Lung (tissue), 12 donors: ENCODE data around the gene OR10J5. TPM values are rescaled to one million over a fixed set of nuclear protein-coding genes. Genes with fewer than 3 reads are reported as not detected.

Experiments used
- ATAC-seq: fragments of 200-7000 bp; cut with Tn5 transposase; one replicate; pipeline ENCODE4 v1.9.1; 2020; ENCODE audit warnings: moderate number of reproducible peaks; ENCODE audit not compliant: insufficient read depth, low FRiP score
- DNase-seq, 3 donors: peaks; one replicate each; pipeline ENCODE4 v3.0.0-alpha.2; 2013 to 2017
- H3K27ac ChIP-seq, 2 donors: one replicate each; pipeline ENCODE4 v1.5.1; 2013; ENCODE audit warnings: mild to moderate bottlenecking in 2 of 2, moderate library complexity in 2 of 2, control low read depth in 1 of 2, inconsistent platforms in 1 of 2, low read depth in 1 of 2, low read length in 1 of 2
- H3K27me3 ChIP-seq, 3 donors: one replicate each; pipeline ENCODE4 v1.5.1; 2013; ENCODE audit warnings: low read length in 2 of 3; ENCODE audit not compliant: control insufficient read depth in 3 of 3, insufficient read depth in 3 of 3
- H3K36me3 ChIP-seq, 4 donors: one replicate each; pipeline ENCODE4 v1.5.1; 2013; ENCODE audit warnings: low read length in 4 of 4, mild to moderate bottlenecking in 1 of 4, moderate library complexity in 1 of 4; ENCODE audit not compliant: control insufficient read depth in 4 of 4, insufficient read depth in 4 of 4
- H3K4me1 ChIP-seq, 5 donors: one replicate each; pipeline ENCODE4 v1.5.1; 2013; ENCODE audit warnings: low read length in 5 of 5, mild to moderate bottlenecking in 2 of 5, moderate library complexity in 1 of 5; ENCODE audit not compliant: control insufficient read depth in 5 of 5, insufficient read depth in 5 of 5
- H3K4me3 ChIP-seq: one replicate; pipeline ENCODE4 v1.5.1; 2013; ENCODE audit warnings: mild to moderate bottlenecking, control low read depth, moderate library complexity
- H3K9ac ChIP-seq, 2 donors: one replicate each; pipeline ENCODE4 v1.5.1; 2013; ENCODE audit warnings: low read length in 2 of 2, control low read depth in 1 of 2; ENCODE audit not compliant: insufficient read depth in 1 of 2
- H3K9me3 ChIP-seq, 4 donors: one replicate each; pipeline ENCODE4 v1.5.1; 2013; ENCODE audit warnings: low read length in 3 of 4, mild to moderate bottlenecking in 1 of 4, moderate library complexity in 1 of 4; ENCODE audit not compliant: control insufficient read depth in 4 of 4, insufficient read depth in 3 of 4
- WGBS, 2 donors: extraction: QIAGEN DNeasy Blood & Tissue Kit; methylation state at CpG; one replicate each; pipeline ENCODE4 v1.1.7; 2013; 5-methylcytosine and 5-hydroxymethylcytosine counted together
- polyA plus RNA-seq, 2 donors: library from polyadenylated mRNA; stranded (reverse); fragments of 200-250 nt; gene quantifications; one replicate each; pipeline ENCODE4 v1.2.1, GENCODE V29; 2013
- total RNA-seq, 2 donors: library from RNA; depleted of rRNA in 1 of 2; stranded (reverse); fragments of >200 nt in 1 of 2; gene quantifications; one replicate each; pipeline ENCODE4 v1.2.1, GENCODE V29; 2014 to 2021
- TF ChIP-seq, protein P1 (sequence below): IDR thresholded peaks from 2 replicates; pipeline ENCODE4 v1.5.1; 2012; ENCODE audit warnings: mild to moderate bottlenecking; ENCODE audit errors: control extremely low read depth, extremely low read depth
- donor health status: control.
- donor health status: control.
- donor health status: Bipolar disorder and iron deficiency.
- donor health status: healthy.
- donor health status: DM: yes; HTN: yes; CAD: no.

OR10J5 gene
- total and polyA plus RNA-seq, 4 donors: not detected

GRCh38 chr1:159493354-159493753, 42.5 kb downstream of the OR10J5 start:
- Histone ChIP-seq H3K27me3 (no peaks in the 10 kb centered on the region), H3K9me3 (peaks cover 0 to 3% (median 0%) of the 10 kb centered on the region in 4 donors), H3K4me3 (no peak overlapping the region), H3K36me3 (no peaks in the 10 kb centered on the region), H3K9ac (no peak overlapping the region), H3K27ac (no peak overlapping the region), H3K4me1 (no peaks in the 10 kb centered on the region)
- 85 to 90% methylated on average over 7 to 11 of the region's 11 CpGs for WGBS, 2 donors
- ATAC-seq: no peak
- TF ChIP-seq, protein P1, sequence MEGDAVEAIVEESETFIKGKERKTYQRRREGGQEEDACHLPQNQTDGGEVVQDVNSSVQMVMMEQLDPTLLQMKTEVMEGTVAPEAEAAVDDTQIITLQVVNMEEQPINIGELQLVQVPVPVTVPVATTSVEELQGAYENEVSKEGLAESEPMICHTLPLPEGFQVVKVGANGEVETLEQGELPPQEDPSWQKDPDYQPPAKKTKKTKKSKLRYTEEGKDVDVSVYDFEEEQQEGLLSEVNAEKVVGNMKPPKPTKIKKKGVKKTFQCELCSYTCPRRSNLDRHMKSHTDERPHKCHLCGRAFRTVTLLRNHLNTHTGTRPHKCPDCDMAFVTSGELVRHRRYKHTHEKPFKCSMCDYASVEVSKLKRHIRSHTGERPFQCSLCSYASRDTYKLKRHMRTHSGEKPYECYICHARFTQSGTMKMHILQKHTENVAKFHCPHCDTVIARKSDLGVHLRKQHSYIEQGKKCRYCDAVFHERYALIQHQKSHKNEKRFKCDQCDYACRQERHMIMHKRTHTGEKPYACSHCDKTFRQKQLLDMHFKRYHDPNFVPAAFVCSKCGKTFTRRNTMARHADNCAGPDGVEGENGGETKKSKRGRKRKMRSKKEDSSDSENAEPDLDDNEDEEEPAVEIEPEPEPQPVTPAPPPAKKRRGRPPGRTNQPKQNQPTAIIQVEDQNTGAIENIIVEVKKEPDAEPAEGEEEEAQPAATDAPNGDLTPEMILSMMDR: no peak
- DNase-seq: no peak

DNA sequence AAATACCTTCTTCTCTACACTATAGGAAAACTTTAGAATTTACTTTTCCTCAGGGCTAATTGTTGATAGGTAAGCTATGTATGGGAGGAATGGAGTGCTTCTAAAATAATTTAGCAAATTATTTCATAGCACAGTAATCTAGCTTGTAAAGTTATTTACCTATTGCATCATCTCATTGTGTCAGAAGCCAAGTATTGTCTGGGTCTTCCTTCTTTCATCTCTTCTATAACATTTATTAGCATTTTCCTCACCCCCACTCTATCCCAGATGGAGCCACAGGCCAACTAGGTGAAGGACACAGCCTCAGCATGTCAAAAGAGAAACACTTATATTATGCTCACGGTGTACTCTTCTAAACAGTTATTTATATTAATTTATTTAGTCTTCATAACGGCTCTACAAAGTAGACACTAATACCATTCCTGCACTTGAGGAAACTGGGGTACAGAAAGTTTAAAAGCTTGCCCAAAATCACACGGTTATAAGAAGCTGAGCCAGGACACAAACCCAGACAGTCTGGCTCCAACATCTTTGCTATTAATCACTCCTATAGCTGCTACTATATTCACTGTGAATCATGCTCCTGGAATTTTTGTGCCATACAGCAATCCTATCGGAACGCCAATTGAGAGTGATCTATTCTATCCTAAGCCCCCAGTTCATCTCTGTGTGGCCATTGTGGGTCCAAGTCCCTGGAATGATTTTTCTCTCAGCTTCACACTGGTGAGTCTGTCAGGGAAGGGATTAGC, 43.1 kb downstream of the OR10J5 start:
- TF ChIP-seq, protein P1: no peak
- no peak overlapping the region for H3K27ac ChIP-seq
- H3K4me1 ChIP-seq: no peaks in the 10 kb centered on the region
- H3K36me3 ChIP-seq: no peaks in the 10 kb centered on the region
- DNase-seq (no peak), ATAC-seq (no peak)
- peaks cover 0 to 3% (median 0%) of the 10 kb centered on the region in 4 donors for H3K9me3 ChIP-seq
- no peak overlapping the region for H3K4me3 ChIP-seq
- no peaks in the 10 kb centered on the region for H3K27me3 ChIP-seq
- WGBS, 2 donors: 72 to 78% methylated on average over 5 of the region's 5 CpGs
- no peak overlapping the region for H3K9ac ChIP-seq

Other genes starting within 250 kb of the OR10J5 start
- gene FCER1A, start 233.7 kb downstream of the OR10J5 start, total RNA-seq: under 1 TPM in 1 of 2 donors, not detected in 1; 0.92 TPM
- gene FCER1A, start 233.7 kb downstream of the OR10J5 start, polyA plus RNA-seq: 1 to 10 TPM in 1 of 2 donors, under 1 TPM in 1; 0.05 to 6.3 TPM
- gene OR10J4, start 103.8 kb downstream of the OR10J5 start, total RNA-seq: not detected
- not detected for gene OR10J4, start 103.8 kb downstream of the OR10J5 start, polyA plus RNA-seq
- not detected for gene OR10J1, start 96.3 kb downstream of the OR10J5 start, total RNA-seq
- gene OR10J1, start 96.3 kb downstream of the OR10J5 start, polyA plus RNA-seq: not detected
- gene APCS, start 51.8 kb upstream of the OR10J5 start, total RNA-seq: under 1 TPM in 1 of 2 donors, not detected in 1; 0.46 TPM
- gene APCS, start 51.8 kb upstream of the OR10J5 start, polyA plus RNA-seq: not detected
- under 1 TPM in 1 of 2 donors, not detected in 1; 0.71 TPM for gene CRP, start 178.6 kb upstream of the OR10J5 start, total RNA-seq
- gene CRP, start 178.6 kb upstream of the OR10J5 start, polyA plus RNA-seq: under 1 TPM; 0.10 to 0.18 TPM
- 10 to 100 TPM; 25.8 to 74.9 TPM for gene DUSP23, start 245.0 kb upstream of the OR10J5 start, total RNA-seq
- 100 to 1,000 TPM; 145 to 244 TPM for gene DUSP23, start 245.0 kb upstream of the OR10J5 start, polyA plus RNA-seq